HG02798 (cell line): Measurements from ENCODE around the gene NTRK3.

Source experiments
- ATAC-seq: cut with Tn5 transposase; IDR thresholded peaks from one replicate; pipeline ENCODE4 v1.9.1; 2021; ENCODE audit warnings: mild to moderate bottlenecking; ENCODE audit not compliant: unreplicated experiment, poor library complexity

Gene NTRK3

GRCh38 chr15:88127432-88127790 lies 129.1 kb downstream of the NTRK3 start:
- no peak for ATAC-seq

- ATAC-seq = no peak
Measured at GRCh38 chr15:88126695-88127431, 129.7 kb downstream of the NTRK3 start.

- ATAC-seq = no peak
Measured at GRCh38 chr15:88125576-88125975, 131.0 kb downstream of the NTRK3 start.

- ATAC-seq = no peak
Measured at GRCh38 chr15:88124199-88124598, 132.3 kb downstream of the NTRK3 start.

- ATAC-seq = no peak
Measured at GRCh38 chr15:88121968-88122530, 134.5 kb downstream of the NTRK3 start.

GRCh38 chr15:88120026-88120425 lies 136.5 kb downstream of the NTRK3 start:
- no peak for ATAC-seq

- no peak for ATAC-seq
Measured at GRCh38 chr15:88118741-88119140, 137.8 kb downstream of the NTRK3 start.

GRCh38 chr15:88118035-88118434 lies 138.5 kb downstream of the NTRK3 start:
- ATAC-seq = no peak

GRCh38 chr15:88115486-88116152 lies 140.9 kb downstream of the NTRK3 start:
- no peak for ATAC-seq

- ATAC-seq = no peak
Measured at GRCh38 chr15:88113613-88114308, 142.8 kb downstream of the NTRK3 start.

- no peak for ATAC-seq
Measured at GRCh38 chr15:88108991-88109390, 147.5 kb downstream of the NTRK3 start.

GRCh38 chr15:88108477-88108876 lies 148.1 kb downstream of the NTRK3 start:
- no peak for ATAC-seq

GRCh38 chr15:88106074-88106473 lies 150.5 kb downstream of the NTRK3 start:
- ATAC-seq = no peak

- ATAC-seq = no peak
Measured at GRCh38 chr15:88104357-88104756, 152.2 kb downstream of the NTRK3 start.

GRCh38 chr15:88100181-88100580 lies 156.4 kb downstream of the NTRK3 start:
- no peak for ATAC-seq

GRCh38 chr15:88098361-88098760 lies 158.2 kb downstream of the NTRK3 start:
- ATAC-seq = no peak

GRCh38 chr15:88091444-88092016 lies 165.0 kb downstream of the NTRK3 start:
- no peak for ATAC-seq

- no peak for ATAC-seq
Measured at GRCh38 chr15:88090481-88091011, 166.0 kb downstream of the NTRK3 start.

- no peak for ATAC-seq
Measured at GRCh38 chr15:88089731-88090130, 166.8 kb downstream of the NTRK3 start.

GRCh38 chr15:88089024-88089620 lies 167.4 kb downstream of the NTRK3 start:
- ATAC-seq = no peak
